Erythroblast (primary cell): ENCODE results near the gene TTC39C.

ENCODE experiments used
- GATA1 ChIP-seq: IDR thresholded peaks from 2 replicates; pipeline ENCODE4 v1.6.1; 2011; ENCODE audit warnings: low read depth, mild to moderate bottlenecking, control low read depth, low read length, moderate library complexity
- POLR2A ChIP-seq: IDR thresholded peaks from 2 replicates; pipeline ENCODE4 v1.6.1; 2011; ENCODE audit warnings: mild to moderate bottlenecking, low read length

GRCh38 chr18:24073791-24074190 lies 59.2 kb downstream of the TTC39C start:
- TF ChIP-seq POLR2A, result no peak
- TF ChIP-seq GATA1, result no peak
